HG02885 (cell line): Measurements from ENCODE around the gene CCDC102B.
"Not testable (repeated sequence)": the region's sequence is repeated elsewhere in the genome, so short reads cannot be mapped to it uniquely, and the experiment has no call there.

Experiments
- ATAC-seq: cut with Tn5 transposase; IDR thresholded peaks from one replicate; pipeline ENCODE4 v1.9.1; 2021; ENCODE audit warnings: mild to moderate bottlenecking; ENCODE audit not compliant: unreplicated experiment, poor library complexity

Gene CCDC102B

GRCh38 chr18:68797871-68798270 lies at the start of gene CCDC102B:
Gene CCDC102B, plus strand, starts transcription at chr18:68798080. Its CDS starts 38,684 bp downstream, at chr18:68836764.
- ATAC-seq = no peak

GRCh38 chr18:68757126-68757525 lies 40.8 kb upstream of the CCDC102B start:
- ATAC-seq = no peak

DNA sequence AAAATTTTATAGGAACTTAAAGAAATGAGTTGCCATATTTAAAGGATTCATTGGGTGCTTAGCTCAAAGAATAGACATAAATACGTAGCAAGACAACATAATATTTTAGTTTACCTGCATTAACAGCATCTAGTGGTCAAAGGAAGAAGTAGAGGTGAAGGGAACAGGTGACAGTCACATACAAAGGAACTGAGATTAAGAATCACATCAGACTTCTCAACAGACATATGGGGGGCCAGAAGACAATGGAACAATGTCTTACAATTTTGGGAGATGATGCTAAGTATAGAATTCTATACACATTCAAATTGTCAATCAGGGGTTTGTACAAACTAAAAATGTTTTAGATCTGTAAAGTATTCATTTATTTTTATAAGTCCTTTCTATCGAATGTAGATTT lies 38.6 kb upstream of the CCDC102B start:
- no peak for ATAC-seq

GRCh38 chr18:68763083-68763482 lies 34.8 kb upstream of the CCDC102B start:
- ATAC-seq = no peak

GRCh38 chr18:68764016-68764415 lies 33.9 kb upstream of the CCDC102B start:
- no peak for ATAC-seq

- no peak for ATAC-seq
These were observed 31.4 kb upstream of the CCDC102B start for GRCh38 chr18:68766433-68766832.

- no peak for ATAC-seq
These were observed 28.4 kb upstream of the CCDC102B start for GRCh38 chr18:68769461-68769860.

DNA sequence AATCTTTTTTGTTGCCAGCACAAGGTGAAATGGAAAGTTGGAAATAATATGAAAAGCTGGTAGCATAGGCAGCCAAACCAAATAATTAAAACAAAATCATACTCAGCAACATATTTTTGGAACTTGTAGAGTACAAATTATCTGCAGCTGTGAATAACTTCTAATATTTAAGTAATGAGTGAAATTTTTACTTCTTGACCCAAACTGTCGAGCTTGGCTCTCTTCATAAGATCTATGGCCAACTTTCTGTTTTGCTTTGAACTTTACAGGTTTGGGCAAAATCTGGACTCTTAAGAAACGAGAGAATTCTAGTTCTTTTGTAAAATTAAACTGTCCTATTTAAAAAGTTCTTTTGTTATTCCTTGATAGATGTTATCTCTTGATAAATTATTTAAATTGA lies 25.6 kb upstream of the CCDC102B start:
- ATAC-seq = no peak

- no peak for ATAC-seq
These were observed 19.5 kb upstream of the CCDC102B start for GRCh38 chr18:68778280-68778886.

GRCh38 chr18:68779169-68779568 lies 18.7 kb upstream of the CCDC102B start:
- ATAC-seq = no peak

GRCh38 chr18:68780802-68781635 lies 16.9 kb upstream of the CCDC102B start:
- no peak for ATAC-seq

GRCh38 chr18:68783506-68783905 lies 14.4 kb upstream of the CCDC102B start:
- ATAC-seq = no peak

DNA sequence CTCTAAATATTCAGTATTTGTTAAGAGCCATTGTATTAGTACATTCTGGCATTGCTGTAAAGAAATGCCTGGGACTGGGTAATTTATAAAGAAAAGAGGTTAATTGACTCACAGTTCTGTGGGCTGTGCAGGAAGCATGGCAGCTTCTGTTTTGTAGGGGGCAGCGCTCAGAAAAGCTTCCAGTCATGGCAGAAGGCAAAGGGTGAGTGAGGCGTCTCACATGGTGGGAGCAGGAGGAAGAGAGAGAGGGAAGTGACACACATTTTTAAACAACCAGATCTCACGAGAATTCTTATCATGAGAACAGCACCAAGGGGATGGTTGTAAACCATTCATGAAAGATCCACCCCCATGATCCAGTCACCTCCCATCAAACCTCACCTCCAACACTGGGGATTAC lies 13.8 kb upstream of the CCDC102B start:
- no peak for ATAC-seq

DNA sequence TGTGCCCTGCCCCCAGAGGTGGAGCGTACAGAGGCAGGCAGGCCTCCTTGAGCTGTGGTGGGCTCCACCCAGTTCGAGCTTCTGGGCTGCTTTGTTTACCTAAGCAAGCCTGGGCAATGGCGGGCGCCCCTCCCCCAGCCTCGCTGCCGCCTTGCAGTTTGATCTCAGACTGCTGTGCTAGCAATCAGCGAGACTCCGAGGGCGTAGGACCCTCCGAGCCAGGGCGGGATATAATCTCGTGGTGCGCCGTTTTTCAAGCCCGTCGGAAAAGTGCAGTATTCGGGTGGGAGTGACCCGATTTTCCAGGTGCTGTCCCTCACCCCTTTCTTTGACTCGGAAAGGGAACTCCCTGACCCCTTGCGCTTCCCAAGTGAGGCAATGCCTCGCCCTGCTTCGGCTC lies 7.6 kb upstream of the CCDC102B start:
- ATAC-seq = not testable (repeated sequence)

GRCh38 chr18:68791801-68792200 lies 6.1 kb upstream of the CCDC102B start:
- no peak for ATAC-seq

DNA sequence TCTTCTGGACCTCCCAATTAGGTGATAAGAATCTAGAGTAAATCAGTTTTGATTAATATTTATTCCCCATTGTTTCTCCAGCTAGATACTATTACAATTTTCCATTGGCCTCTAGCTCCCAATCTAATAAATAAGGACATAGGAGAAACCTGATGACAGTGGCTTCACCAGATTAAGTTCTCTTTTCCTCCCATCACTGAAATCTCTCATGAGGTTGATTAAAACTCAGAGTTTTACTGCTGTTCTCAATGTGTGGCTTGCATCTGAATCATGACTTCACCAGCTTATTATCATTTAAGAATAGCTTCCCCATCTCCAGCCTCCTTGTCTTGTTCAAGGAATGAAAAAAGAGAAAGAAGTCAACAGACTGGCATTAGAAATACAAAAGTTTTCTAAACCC lies 3.9 kb upstream of the CCDC102B start:
- ATAC-seq = no peak

- no peak for ATAC-seq
These were observed 767 bp upstream of the CCDC102B start for GRCh38 chr18:68796936-68797690.

- ATAC-seq = no peak
These were observed 2.2 kb downstream of the CCDC102B start for GRCh38 chr18:68800075-68800474.

DNA sequence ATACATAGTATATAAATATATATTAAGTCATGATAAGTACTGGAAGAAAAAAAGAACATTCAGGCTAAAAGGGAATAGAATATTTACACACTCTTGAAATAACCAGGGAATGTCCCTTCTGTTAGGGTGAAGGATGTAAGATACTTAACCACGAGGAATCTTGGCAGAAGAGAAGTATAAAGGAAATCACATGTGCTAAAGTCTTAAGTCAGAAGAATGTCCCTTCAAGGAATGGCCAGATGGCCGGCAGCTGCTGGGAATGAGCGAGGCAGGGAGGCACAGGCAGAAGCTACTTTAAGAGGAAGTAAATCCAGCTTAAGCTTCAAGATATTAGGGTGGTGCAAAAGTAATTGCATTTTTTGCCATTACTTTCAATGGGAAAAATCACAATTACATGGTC lies 5.5 kb downstream of the CCDC102B start:
- no peak for ATAC-seq

DNA sequence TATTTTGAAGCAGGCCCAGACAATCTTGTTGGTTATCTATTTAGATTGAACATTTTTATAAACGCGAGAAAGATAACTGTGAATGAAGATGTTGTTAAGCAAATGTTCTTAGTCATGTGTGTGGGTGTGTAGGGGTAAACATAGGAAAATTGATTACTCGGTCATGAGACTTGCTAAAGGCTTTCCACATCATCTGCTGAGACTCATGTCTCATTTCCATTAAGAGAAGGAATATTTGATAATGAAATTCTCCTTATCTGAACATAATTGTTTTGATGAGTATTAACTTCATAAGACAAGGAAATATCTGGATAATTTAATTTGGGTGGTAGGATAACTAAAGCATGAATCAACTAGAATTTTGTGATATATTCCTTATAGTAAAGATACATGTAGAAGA lies 19.7 kb downstream of the CCDC102B start:
- ATAC-seq = no peak

DNA sequence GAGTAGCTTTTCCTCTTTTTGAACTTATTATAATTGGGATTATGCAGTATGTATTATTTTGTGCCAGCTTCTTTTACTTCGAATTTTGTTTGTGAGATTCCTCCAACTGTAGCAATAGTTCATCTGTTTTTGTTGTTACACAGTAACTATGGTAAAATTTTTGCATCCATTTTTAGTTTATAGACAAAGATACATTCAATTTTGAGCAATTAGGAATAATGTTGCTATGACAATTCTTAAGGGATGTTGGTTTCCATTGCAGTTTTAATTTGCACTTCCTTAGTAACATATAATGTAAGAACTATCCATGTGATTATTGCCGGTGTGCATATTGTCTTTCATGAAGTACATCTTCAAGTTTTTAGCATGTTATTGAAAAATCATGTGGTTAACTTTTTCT lies 20.7 kb downstream of the CCDC102B start:
- no peak for ATAC-seq
